IMR-90 (cell line): ENCODE data around the gene SLC9A7. TPM values are rescaled to one million over a fixed set of nuclear protein-coding genes. Genes with fewer than 3 reads are reported as not detected.
A peak's percentile ranks its signal among the peaks of the same experiment; 100 is the strongest.

Source experiments
- ATAC-seq: fragments of 200-7000 bp; cut with Tn5 transposase; 2 replicates; pipeline ENCODE4 v1.9.1; 2020; ENCODE audit warnings: low read depth, mild to moderate bottlenecking, moderate library complexity
- BruUV-seq: library from RNA; stranded (reverse); fragments of 400-500 nt; replicated peaks from 2 replicates; lab custom pipeline; 2021; lab: Mats Ljungman, UMichigan
- CTCF ChIA-PET: fragments of 300-600 bp; formaldehyde crosslinking; extraction: SDS; loops from one replicate; lab custom pipeline; 2021; ENCODE audit warnings: antibody characterized with exemption; lab: Yijun Ruan, JAX
- POLR2A ChIA-PET: fragments of 300-600 bp; sonication (Branson Sonifier 250); formaldehyde crosslinking; loops from one replicate; lab custom pipeline; 2022; ENCODE audit warnings: antibody characterized with exemption; ENCODE audit not compliant: unreplicated experiment; lab: Charles Lee
- DNase-seq: peaks from one replicate; pipeline ENCODE4 v3.0.0; 2013
- H2AFZ ChIP-seq: replicated peaks from 2 replicates; pipeline ENCODE3; 2013; ENCODE audit warnings: low read length, mild to moderate bottlenecking; ENCODE audit not compliant: poor library complexity
- H2AK5ac ChIP-seq: 2 replicates; pipeline ENCODE4 v1.6.1; 2013; ENCODE audit warnings: low read depth, low read length, inconsistent platforms
- H2AK9ac ChIP-seq: replicated peaks from 2 replicates; pipeline ENCODE3; 2013; ENCODE audit warnings: mild to moderate bottlenecking, low read depth, low read length, moderate library complexity; ENCODE audit not compliant: poor library complexity
- H2BK120ac ChIP-seq: 2 replicates; pipeline ENCODE4 v1.6.1; 2013; ENCODE audit warnings: low read depth, low read length, inconsistent platforms
- H2BK15ac ChIP-seq: 3 replicates; pipeline ENCODE4 v1.6.1; 2013; ENCODE audit warnings: low read depth, low read length, inconsistent platforms
- H2BK20ac ChIP-seq: 2 replicates; pipeline ENCODE4 v1.6.1; 2013; ENCODE audit warnings: low read depth, mild to moderate bottlenecking, inconsistent platforms, low read length, moderate library complexity
- H2BK5ac ChIP-seq: 2 replicates; pipeline ENCODE4 v1.6.1; 2013; ENCODE audit warnings: mild to moderate bottlenecking, low read depth, low read length, inconsistent platforms; ENCODE audit not compliant: poor library complexity, severe bottlenecking
- H3K14ac ChIP-seq: replicated peaks from 2 replicates; pipeline ENCODE4 v1.6.1; 2013; ENCODE audit warnings: low read depth, low read length, inconsistent platforms
- H3K18ac ChIP-seq: 2 replicates; pipeline ENCODE4 v1.6.1; 2013; ENCODE audit warnings: low read depth, low read length, control low read depth
- H3K23ac ChIP-seq: 2 replicates; pipeline ENCODE4 v1.6.1; 2013; ENCODE audit warnings: low read depth, low read length, inconsistent platforms
- H3K27ac ChIP-seq: 2 replicates; pipeline ENCODE4 v1.5.1; 2013; ENCODE audit warnings: mild to moderate bottlenecking, control low read depth, low read length; ENCODE audit not compliant: insufficient read depth
- H3K27me3 ChIP-seq: 2 replicates; pipeline ENCODE4 v1.6.1; 2013; ENCODE audit warnings: low read length; ENCODE audit not compliant: control insufficient read depth, insufficient read depth
- H3K36me3 ChIP-seq: 2 replicates; pipeline ENCODE4 v1.6.1; 2013; ENCODE audit warnings: low read length, mixed read lengths; ENCODE audit not compliant: control insufficient read depth, insufficient read depth
- H3K4ac ChIP-seq: 2 replicates; pipeline ENCODE4 v1.6.1; 2013; ENCODE audit warnings: low read depth, low read length, inconsistent platforms
- H3K4me1 ChIP-seq: 2 replicates; pipeline ENCODE4 v1.6.1; 2013; ENCODE audit warnings: low read length, mixed read lengths; ENCODE audit not compliant: control insufficient read depth, insufficient read depth
- H3K4me2 ChIP-seq: 2 replicates; pipeline ENCODE4 v1.6.1; 2013; ENCODE audit warnings: low read depth, mild to moderate bottlenecking, control low read depth, low read length, moderate library complexity
- H3K4me3 ChIP-seq: 2 replicates; pipeline ENCODE4 v1.5.1; 2013; ENCODE audit warnings: low read depth, mild to moderate bottlenecking, control low read depth, low read length, moderate library complexity; ENCODE audit not compliant: insufficient read depth
- H3K56ac ChIP-seq: 2 replicates; pipeline ENCODE4 v1.6.1; 2013; ENCODE audit warnings: low read length, inconsistent platforms; ENCODE audit not compliant: insufficient read depth; ENCODE audit errors: extremely low read depth
- H3K79me1 ChIP-seq, 2 experiments: 2 replicates each; pipeline ENCODE4 v1.6.1; 2013; ENCODE audit warnings: low read length in 2 of 2, inconsistent platforms in 1 of 2, low read depth in 1 of 2
- H3K9ac ChIP-seq: 2 replicates; pipeline ENCODE4 v1.6.1; 2013; ENCODE audit warnings: low read depth, low read length, control low read depth
- H3K9me1 ChIP-seq: 2 replicates; pipeline ENCODE4 v1.6.1; 2013; ENCODE audit warnings: low read length, inconsistent platforms; ENCODE audit not compliant: insufficient read depth
- H3K9me3 ChIP-seq: 2 replicates; pipeline ENCODE4 v1.6.1; 2013; ENCODE audit warnings: low read length; ENCODE audit not compliant: control insufficient read depth, insufficient read depth
- H4K20me1 ChIP-seq: 2 replicates; pipeline ENCODE4 v1.6.1; 2013; ENCODE audit warnings: low read length, inconsistent platforms; ENCODE audit not compliant: insufficient read depth
- H4K5ac ChIP-seq: 2 replicates; pipeline ENCODE4 v1.6.1; 2013; ENCODE audit warnings: mild to moderate bottlenecking, low read depth, low read length, control low read depth
- H4K8ac ChIP-seq, 2 experiments: 2 replicates each; pipeline ENCODE4 v1.6.1; 2013; ENCODE audit warnings: low read depth in 2 of 2, low read length in 2 of 2, control low read depth in 1 of 2, inconsistent platforms in 1 of 2
- H4K91ac ChIP-seq: 2 replicates; pipeline ENCODE4 v1.6.1; 2013; ENCODE audit warnings: low read depth, low read length, inconsistent platforms; ENCODE audit not compliant: insufficient read depth
- FOS ChIP-seq: fragments of 150-350 bp; IDR thresholded peaks from 2 replicates; pipeline ENCODE4 v1.6.1; 2016; ENCODE audit warnings: low read depth, low read length
- RCOR1 ChIP-seq: IDR thresholded peaks from 2 replicates; pipeline ENCODE4 v1.6.1; 2012; ENCODE audit warnings: mild to moderate bottlenecking, low read length, improper control_type of control experiment; ENCODE audit not compliant: insufficient replicate concordance
- SMC3 ChIP-seq: fragments of 150-350 bp; IDR thresholded peaks from 2 replicates; pipeline ENCODE4 v1.6.1; 2016; ENCODE audit warnings: low read depth, mild to moderate bottlenecking, antibody characterized with exemption, low read length, moderate library complexity
- WGBS, 2 experiments: methylation state at CpG; one replicate each; pipeline versions ENCODE4 v1.1.5 to v1.1.7; 2013; ENCODE audit warnings: missing lambda C conversion rate in 2 of 2; ENCODE audit not compliant: insufficient read length in 1 of 2; ENCODE audit errors: extremely low coverage in 2 of 2; 5-methylcytosine and 5-hydroxymethylcytosine counted together
- dilution Hi-C: fragments of 300-500 bp; cut with HindIII; formaldehyde crosslinking; loops from one replicate; pipeline ENCODE4 v1.14.3; 2018; ENCODE audit warnings: low sequenced_read_pairs; ENCODE audit not compliant: unreplicated experiment
- in situ Hi-C: fragments of 300-500 bp; cut with MboI; formaldehyde crosslinking; loops from 3 replicates; pipeline ENCODE4 v1.14.3; 2019; ENCODE audit warnings: low sequenced_read_pairs, inconsistent platforms, mixed read lengths
- intact Hi-C: fragments of 100-400 bp; cut with micrococcal nuclease; formaldehyde crosslinking; loops from 2 replicates; pipeline ENCODE4 v1.10.0; 2022
- polyA plus RNA-seq, 3 experiments: library from polyadenylated mRNA; depleted of rRNA; stranded (reverse); fragments of >200 nt; gene quantifications; 2 replicates each; pipeline ENCODE4 v1.2.3, GENCODE V29; 2012; ENCODE audit warnings: low replicate concordance in 1 of 3
- total RNA-seq: library from RNA; depleted of rRNA; stranded (reverse); fragments of >200 nt; gene quantifications from 2 replicates; pipeline ENCODE4 v1.2.3, GENCODE V29; 2012
- TF ChIP-seq, protein P1 (sequence below): fragments of 150-350 bp; IDR thresholded peaks from 2 replicates; pipeline ENCODE4 v1.6.1; 2017; ENCODE audit warnings: mild to moderate bottlenecking, antibody characterized with exemption, low read length, low read depth

Gene SLC9A7
- total and polyA plus RNA-seq, 2 of the 4 experiments (the other 2 are of a cell fraction), result 14.4 to 76.4 TPM

DNA sequence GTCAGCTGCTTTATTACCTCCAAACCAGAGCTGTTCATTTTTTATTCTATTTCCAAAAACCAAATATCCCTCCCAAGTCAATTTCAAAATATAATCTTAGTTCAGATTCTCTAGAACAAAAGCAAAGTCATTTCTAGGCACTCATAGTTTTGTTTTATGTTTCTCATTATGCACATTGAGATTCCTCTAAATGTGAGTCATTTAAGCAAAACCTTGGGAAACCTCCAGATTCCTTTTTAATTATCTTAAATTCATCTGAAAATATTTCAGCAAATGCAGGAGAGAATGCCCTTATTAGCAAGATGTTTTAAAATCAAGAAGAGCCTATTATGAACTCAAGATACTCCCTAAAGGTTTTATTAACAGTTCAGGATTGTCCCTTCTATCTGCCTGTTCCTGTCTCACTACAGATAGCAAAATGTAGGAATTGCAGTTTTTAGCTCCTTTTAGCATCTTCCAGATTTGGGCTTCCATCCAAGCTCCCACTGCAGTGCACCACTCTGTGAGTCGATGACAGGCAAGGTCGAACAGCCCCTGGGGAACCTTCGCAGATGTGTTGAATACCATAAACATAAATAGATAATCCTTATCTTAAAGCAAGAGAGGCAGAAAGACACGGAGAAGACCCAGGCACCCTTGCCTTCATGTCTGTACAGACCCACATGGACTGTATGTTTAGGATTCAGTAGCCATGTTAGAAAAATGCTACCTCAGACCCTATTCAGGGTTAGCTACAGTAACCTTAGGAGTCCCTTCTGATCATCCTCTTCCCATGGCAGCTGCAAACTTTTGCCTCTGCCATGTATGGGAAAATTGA lies 11.3 kb upstream of the SLC9A7 start:
- Histone ChIP-seq H3K4me1 (peaks cover 8% of the 10 kb centered on the region), H2BK15ac (peak overlapping the region; percentile 31; the same call in 2 of the 3 replicates), H2AK9ac (no peak overlapping the region), H3K9me1 (peaks cover 8% of the 10 kb centered on the region; the same call in 1 of the 2 replicates), H4K5ac (peak overlapping the region; percentile 60), H3K27me3 (no peaks in the 10 kb centered on the region), H4K91ac (peak overlapping the region; percentile 88), H3K23ac (peak overlapping the region; percentile 21), H3K4me2 (peak overlapping the region; percentile 81), H3K9me3 (no peaks in the 10 kb centered on the region), H3K18ac (peak overlapping the region; percentile 84; the same call in 1 of the 2 replicates), H3K56ac (peak overlapping the region; percentile 80), H4K8ac (peak overlapping the region; percentile 50 to 83), H3K14ac (no peak overlapping the region; the same call in 1 of the 2 replicates), H3K36me3 (no peaks in the 10 kb centered on the region), H3K9ac (peak overlapping the region; percentile 36; the same call in 1 of the 2 replicates), H3K4ac (peak overlapping the region; percentile 65), H3K4me3 (no peak overlapping the region; the same call in 1 of the 2 replicates), H2BK120ac (peak overlapping the region; percentile 88), H2AFZ (no peak overlapping the region), H2AK5ac (peak overlapping the region; percentile 9; the same call in 1 of the 2 replicates), H2BK20ac (peak overlapping the region; percentile 50), H4K20me1 (no peaks in the 10 kb centered on the region), H2BK5ac (peak overlapping the region; percentile 92), H3K27ac (peak overlapping the region; percentile 22), H3K79me1 (no peaks in the 10 kb centered on the region)
- CTCF ChIA-PET, result interaction anchor here (0.6 to 1.1 kb wide), 2 partner anchors 26 to 154 kb away, joined by 4 read pairs; no protein-coding TSS in a partner anchor
- ATAC-seq, result peak; percentile 56
- intact Hi-C loops (no loop called here), in situ Hi-C loops (no loop called here), dilution Hi-C loops (no loop called here)
- TF ChIP-seq, protein P1, sequence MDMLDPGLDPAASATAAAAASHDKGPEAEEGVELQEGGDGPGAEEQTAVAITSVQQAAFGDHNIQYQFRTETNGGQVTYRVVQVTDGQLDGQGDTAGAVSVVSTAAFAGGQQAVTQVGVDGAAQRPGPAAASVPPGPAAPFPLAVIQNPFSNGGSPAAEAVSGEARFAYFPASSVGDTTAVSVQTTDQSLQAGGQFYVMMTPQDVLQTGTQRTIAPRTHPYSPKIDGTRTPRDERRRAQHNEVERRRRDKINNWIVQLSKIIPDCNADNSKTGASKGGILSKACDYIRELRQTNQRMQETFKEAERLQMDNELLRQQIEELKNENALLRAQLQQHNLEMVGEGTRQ, result no peak
- TF ChIP-seq SMC3 (no peak), FOS (no peak), RCOR1 (no peak)
- no CpG with 5 or more reads among the region's 4 CpGs for WGBS, 2 experiments
- DNase-seq, result peak; percentile 62
- POLR2A ChIA-PET, result interaction anchor here (1.5 kb wide), 1 partner anchor 19 kb away, joined by 3 read pairs; no protein-coding TSS in a partner anchor
- no TSS peak for BruUV-seq
